Body of pancreas (tissue), 4 donors: ENCODE measurements around the gene INO80C. TPM values are rescaled to one million over a fixed set of nuclear protein-coding genes. Genes with fewer than 3 reads are reported as not detected.
A peak's percentile ranks its signal among the peaks of the same experiment; 100 is the strongest.

Source experiments
- ATAC-seq: fragments of 150-250 bp; one replicate; pipeline ENCODE4 v1.9.1; 2016
- DNase-seq, 4 donors: peaks; one replicate each; pipeline ENCODE4 v3.0.0-alpha.2; 2019
- H3K27ac ChIP-seq, 4 donors: fragments of 200-600 bp; sonication (generic); 1 replicate in 3 of 4; 2 replicates in 1 of 4; pipeline versions ENCODE4 v1.5.1 to v1.6.1; 2016 to 2019; ENCODE audit warnings: mild to moderate bottlenecking in 1 of 4, mixed read lengths in 1 of 4, moderate library complexity in 1 of 4
- H3K27me3 ChIP-seq, 2 donors: fragments of 200-600 bp; sonication (generic); one replicate each; pipeline ENCODE4 v1.6.0; 2016; ENCODE audit warnings: mild to moderate bottlenecking in 1 of 2
- H3K36me3 ChIP-seq, 2 donors: fragments of 200-600 bp; sonication (generic); replicated peaks in 1 of 2; 2 replicates each; pipeline ENCODE4 v1.5.1; 2016; ENCODE audit warnings: low read depth in 2 of 2; ENCODE audit not compliant: insufficient read depth in 1 of 2
- H3K4me1 ChIP-seq: fragments of 200-600 bp; sonication (generic); one replicate; pipeline ENCODE4 v1.6.0; 2016
- H3K4me3 ChIP-seq, 2 donors: fragments of 200-600 bp; sonication (generic); 1 replicate in 1 of 2; 2 replicates in 1 of 2; pipeline ENCODE4 v1.5.1; 2016 to 2019
- H3K9me3 ChIP-seq, 3 donors: fragments of 200-600 bp; sonication (generic); 1 replicate in 2 of 3; 2 replicates in 1 of 3; pipeline ENCODE4 v1.5.1; 2016
- CTCF ChIP-seq, 7 experiments: fragments of 450-650 bp in 4 of 7; fragments of 200-600 bp in 3 of 7; sonication (generic) in 3 of 7; IDR thresholded peaks; one replicate each; pipeline ENCODE4 v1.5.1; 2016 to 2019; ENCODE audit warnings: antibody characterized with exemption in 7 of 7
- POLR2A ChIP-seq, 3 donors: fragments of 450-650 bp; IDR thresholded peaks; one replicate each; pipeline ENCODE4 v1.6.1; 2016; ENCODE audit warnings: antibody characterized with exemption in 3 of 3, mild to moderate bottlenecking in 2 of 3
- WGBS, 2 donors: methylation state at CpG; one replicate each; pipeline ENCODE4 v1.1.5; 2017; 5-methylcytosine and 5-hydroxymethylcytosine counted together
- intact Hi-C: fragments of 100-400 bp; cut with DNase I; formaldehyde crosslinking; loops from one replicate; pipeline ENCODE4 v1.15.1; 2023
- total RNA-seq, 2 donors: library from RNA; depleted of rRNA; stranded (reverse); fragments of >200 nt; gene quantifications; one replicate each; pipeline ENCODE4 v1.1.0, GENCODE V29; 2016

Gene INO80C
- total RNA-seq, 2 donors from 2014 or later = 1.6 to 10.4 TPM

- WGBS, 2 donors = 67 to 75% methylated on average over 4 to 5 of the region's 5 CpGs
- peak; percentile 13 for ATAC-seq
- Histone ChIP-seq H3K36me3 (no peaks in the 10 kb centered on the region), H3K4me3 (no peak overlapping the region), H3K9me3 (no peaks in the 10 kb centered on the region), H3K4me1 (peaks cover 7% of the 10 kb centered on the region), H3K27me3 (no peaks in the 10 kb centered on the region), H3K27ac (no peak overlapping the region)
- intact Hi-C loops = no loop called here
- DNase-seq = peak in 1 of 4 donors; percentile 40
- no peak for TF ChIP-seq CTCF (IDR thresholded peaks at IDR 0.05)
- no peak for TF ChIP-seq POLR2A (IDR thresholded peaks at IDR 0.05)
These were observed 26.5 kb upstream of the INO80C start for GRCh38 chr18:35524226-35524625.

- ATAC-seq (no peak), DNase-seq (no peak)
- TF ChIP-seq POLR2A (IDR thresholded peaks at IDR 0.05) = no peak
- TF ChIP-seq CTCF (IDR thresholded peaks at IDR 0.05) = no peak
- H3K27me3 ChIP-seq = no peaks in the 10 kb centered on the region
- 67 to 89% methylated on average over 2 of the region's 2 CpGs for WGBS, 2 donors
- H3K4me1 ChIP-seq = peaks cover 10% of the 10 kb centered on the region
- intact Hi-C loops = no loop called here
- no peak overlapping the region for H3K4me3 ChIP-seq
- no peaks in the 10 kb centered on the region for H3K9me3 ChIP-seq
- H3K36me3 ChIP-seq = no peaks in the 10 kb centered on the region
- no peak overlapping the region for H3K27ac ChIP-seq
These were observed 24.6 kb upstream of the INO80C start for GRCh38 chr18:35522130-35522959.

GRCh38 chr18:35521133-35521532, 23.4 kb upstream of the INO80C start:
- no peaks in the 10 kb centered on the region for H3K36me3 ChIP-seq
- TF ChIP-seq POLR2A (IDR thresholded peaks at IDR 0.05) (no peak), CTCF (IDR thresholded peaks at IDR 0.05) (no peak)
- ATAC-seq (no peak), DNase-seq (no peak)
- no peaks in the 10 kb centered on the region for H3K9me3 ChIP-seq
- WGBS, 2 donors = 81 to 84% methylated on average over 5 of the region's 5 CpGs
- intact Hi-C loops = no loop called here
- no peak overlapping the region for H3K4me3 ChIP-seq
- H3K27ac ChIP-seq = no peak overlapping the region
- peaks cover 10% of the 10 kb centered on the region for H3K4me1 ChIP-seq
- no peaks in the 10 kb centered on the region for H3K27me3 ChIP-seq

GRCh38 chr18:35519148-35519899, 21.6 kb upstream of the INO80C start:
- WGBS, 2 donors = 44 to 52% methylated on average over 7 of the region's 7 CpGs
- ATAC-seq (no peak), DNase-seq (no peak)
- intact Hi-C loops = no loop called here
- Histone ChIP-seq H3K36me3 (no peaks in the 10 kb centered on the region), H3K27me3 (no peaks in the 10 kb centered on the region), H3K4me1 (peaks cover 6% of the 10 kb centered on the region), H3K27ac (no peak overlapping the region), H3K4me3 (no peak overlapping the region), H3K9me3 (no peaks in the 10 kb centered on the region)
- TF ChIP-seq CTCF (IDR thresholded peaks at IDR 0.05) = no peak
- no peak for TF ChIP-seq POLR2A (IDR thresholded peaks at IDR 0.05)
